ENCODE results near the gene SUPT20H.
"Not testable (repeated sequence)": the region's sequence is repeated elsewhere in the genome, so short reads cannot be mapped to it uniquely, and the experiment has no call there.

SUPT20H gene

DNA sequence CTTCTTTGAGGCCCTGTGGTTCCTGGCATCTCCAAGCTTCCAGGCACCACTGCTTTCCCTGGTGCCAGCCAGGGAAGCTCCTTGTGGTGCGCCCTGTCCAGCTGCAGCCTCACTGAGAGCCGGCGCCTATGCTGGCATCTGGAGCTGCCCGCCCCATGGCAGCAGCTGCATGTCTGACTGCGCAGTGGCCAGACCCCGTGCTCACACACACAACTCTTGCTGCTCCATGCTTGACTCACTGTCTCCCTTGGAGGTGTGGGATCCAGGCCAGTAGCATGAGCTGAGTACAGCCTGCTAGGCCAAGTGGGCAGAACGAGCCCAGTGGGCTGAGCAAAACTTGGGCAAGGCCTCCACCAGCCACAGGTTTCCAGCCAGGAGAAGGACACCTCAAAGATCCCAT, 11.5 kb upstream of the SUPT20H start:
- no peak for DNase-seq (ENCODE audit: insufficient read length, low spot score)
- no peak for FAIRE-seq

DNA sequence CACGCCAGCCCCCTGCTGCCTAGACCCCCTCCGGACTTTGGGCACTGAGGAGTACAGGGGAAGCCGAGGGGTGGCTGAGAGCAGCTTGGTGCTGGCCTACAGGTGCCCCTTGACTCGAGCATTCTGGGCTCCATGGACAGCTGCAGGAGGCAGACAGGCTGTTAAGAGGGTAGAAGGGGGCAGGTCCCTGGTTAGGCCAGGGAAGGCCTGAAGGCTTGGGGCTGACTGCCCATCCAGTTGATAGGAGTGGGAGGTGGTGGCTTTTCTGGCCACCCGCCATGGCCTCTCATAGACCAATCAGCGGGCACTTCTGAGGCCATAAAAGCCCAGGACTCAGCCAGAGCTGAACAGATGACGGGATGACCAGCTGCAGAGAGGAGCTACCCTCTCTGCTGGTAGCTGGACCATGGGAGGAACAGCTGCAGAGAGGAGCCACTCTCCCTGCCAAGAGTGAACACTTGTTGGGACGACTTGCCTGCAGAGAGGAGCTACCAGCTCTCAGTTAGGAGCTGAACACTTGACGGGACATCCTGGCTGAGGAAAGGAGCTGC, 10.7 kb upstream of the SUPT20H start:
- FAIRE-seq = no peak
- no peak for DNase-seq (ENCODE audit: insufficient read length, low spot score)

DNA sequence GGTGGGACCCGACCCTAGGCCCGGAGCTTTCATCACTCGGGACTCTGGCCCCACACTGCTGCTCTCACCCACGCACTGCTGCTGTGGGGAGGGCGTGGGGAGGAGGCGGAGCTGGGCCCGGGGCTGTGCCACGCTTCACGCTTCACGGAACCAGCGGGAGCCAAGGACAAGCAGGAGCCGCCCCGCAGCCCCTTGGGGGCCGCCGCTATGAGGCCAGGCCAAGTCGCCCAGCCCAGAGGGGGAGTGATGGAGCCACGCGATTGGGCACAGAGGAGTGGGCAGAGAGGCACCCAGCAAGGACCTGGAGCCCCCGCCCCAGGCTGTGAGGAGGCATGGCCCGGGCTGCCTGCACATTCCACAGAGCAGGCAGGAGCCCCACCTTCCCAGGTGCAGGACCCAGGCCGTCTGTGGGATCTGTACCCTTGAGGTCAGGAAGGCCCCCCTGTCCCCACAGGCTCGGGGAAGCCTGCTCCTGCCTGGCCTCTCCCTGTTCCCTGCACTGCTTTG, 10.2 kb upstream of the SUPT20H start:
- DNase-seq (ENCODE audit: insufficient read length, low spot score) (no peak), FAIRE-seq (no peak)

- FAIRE-seq = no peak
- DNase-seq (ENCODE audit: insufficient read length, low spot score) = no peak
Observed at GRCh38 chr13:37068962-37069361, 9.5 kb upstream of the SUPT20H start.

DNA sequence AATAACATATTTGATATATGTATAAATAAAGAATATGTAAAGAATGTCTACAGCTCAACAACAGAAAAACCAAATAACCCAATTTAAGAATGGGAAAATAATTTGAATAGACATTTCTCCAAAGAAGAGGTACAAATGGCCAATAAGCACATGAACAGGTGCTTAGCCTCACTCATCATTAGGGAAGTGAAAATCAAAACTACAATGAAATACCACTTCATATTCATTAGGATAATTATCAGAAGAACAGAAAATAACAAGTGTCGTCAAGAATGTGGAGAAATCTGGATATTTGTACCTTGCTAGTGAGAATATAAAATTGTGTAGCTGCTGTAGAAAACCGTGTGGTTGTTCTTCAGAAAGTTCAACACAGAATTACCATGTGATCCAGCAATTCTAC, 8.4 kb upstream of the SUPT20H start:
- FAIRE-seq (no peak), DNase-seq (ENCODE audit: insufficient read length, low spot score) (no peak)

DNA sequence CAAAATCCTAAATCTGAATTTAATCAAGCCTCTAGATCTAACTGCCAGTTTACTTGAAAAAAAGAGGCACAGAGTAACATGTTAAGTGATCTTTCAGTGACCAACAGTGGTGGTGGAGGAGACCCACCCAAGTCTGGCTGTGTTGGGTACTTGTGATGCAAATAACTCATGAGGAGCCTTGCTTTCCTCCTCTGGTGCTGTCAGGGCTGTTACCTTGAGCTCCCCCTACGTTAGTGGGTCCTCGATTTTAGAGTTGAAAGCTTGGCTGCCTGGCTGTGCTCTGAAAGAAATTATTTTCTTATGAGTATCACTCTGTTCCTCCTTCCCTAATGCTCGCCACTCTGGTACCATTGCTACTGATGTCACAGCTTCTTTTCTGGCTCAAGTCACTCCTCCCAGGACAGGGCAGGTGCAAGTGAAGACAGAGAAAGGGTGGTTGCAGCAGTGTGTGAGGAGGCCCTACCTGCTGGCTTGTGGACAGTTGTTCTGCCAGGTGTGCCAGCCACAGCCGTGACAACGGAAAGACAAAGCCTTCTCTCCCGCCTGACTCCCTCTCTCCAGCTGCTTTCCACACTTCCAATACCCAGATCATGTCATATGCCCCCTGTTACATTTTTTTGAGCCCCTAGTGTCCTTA, 6.5 kb upstream of the SUPT20H start:
- no peak for DNase-seq (ENCODE audit: insufficient read length, low spot score)
- FAIRE-seq = no peak

- FAIRE-seq = no peak
Observed at GRCh38 chr13:37059848-37060192, 332 bp upstream of the SUPT20H start.

GRCh38 chr13:37056228-37056627, 3.3 kb downstream of the SUPT20H start:
- DNase-seq (ENCODE audit: insufficient read length, low spot score); FAIRE-seq: not testable (repeated sequence)

More at GRCh38 chr13:37059848-37060192, 332 bp upstream of the SUPT20H start:
- DNase-seq (ENCODE audit: insufficient read length, low spot score) = no peak

DNA sequence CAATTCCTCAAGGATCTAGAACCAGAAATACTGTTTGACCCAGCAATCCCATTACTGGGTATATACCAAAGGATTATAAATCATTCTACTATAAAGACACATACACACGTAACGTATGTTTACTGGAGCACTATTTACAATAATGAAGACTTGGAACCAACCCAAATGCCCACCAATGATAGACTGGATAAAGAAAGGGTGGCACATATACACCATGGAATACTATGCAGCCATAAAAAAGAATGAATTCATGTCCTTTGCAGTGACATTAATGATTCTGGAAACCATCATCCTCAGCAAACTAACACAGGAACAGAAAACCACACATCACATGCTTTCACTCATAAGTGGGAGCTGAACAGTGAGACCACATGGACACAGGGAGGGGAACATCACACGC, 6.4 kb downstream of the SUPT20H start:
- not testable (repeated sequence) for FAIRE-seq; DNase-seq (ENCODE audit: insufficient read length, low spot score)

DNA sequence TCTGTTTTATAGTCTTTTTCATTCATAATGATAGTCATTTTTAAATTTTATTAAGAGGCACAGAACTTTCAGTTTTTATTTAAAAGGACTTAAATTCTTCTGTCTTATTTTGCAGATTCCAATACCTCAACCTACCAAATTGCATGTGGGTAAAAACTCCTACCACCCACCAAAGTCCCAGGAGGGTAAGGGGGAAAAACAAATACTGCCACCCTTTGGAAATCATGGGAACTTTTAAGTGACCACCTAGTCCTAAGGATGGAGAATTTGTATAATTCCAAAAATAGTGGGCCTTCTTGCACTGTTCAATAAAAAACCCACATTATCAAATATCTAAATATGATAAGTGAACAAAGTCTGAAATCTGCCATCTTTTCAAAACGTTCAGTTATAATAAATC, 9.7 kb downstream of the SUPT20H start:
- no peak for DNase-seq (ENCODE audit: insufficient read length, low spot score)
- no peak for FAIRE-seq

DNA sequence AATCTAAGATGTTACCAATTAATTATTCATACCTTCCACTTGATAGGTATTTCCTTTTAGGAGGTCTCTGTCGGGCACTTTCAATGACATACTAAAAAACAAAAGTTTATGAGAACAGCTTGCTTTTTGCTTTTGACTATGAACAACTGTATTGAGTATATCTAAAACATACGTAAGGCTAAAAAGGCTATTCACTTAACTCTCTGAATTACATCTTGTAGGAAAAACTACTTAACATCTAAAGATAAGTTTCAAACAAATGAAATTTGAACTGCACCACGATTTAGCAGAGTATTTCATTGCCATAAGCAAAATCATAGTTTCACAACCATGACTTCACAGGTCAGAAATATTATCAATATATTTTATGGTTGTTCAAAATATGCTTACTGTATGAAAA, 11.6 kb downstream of the SUPT20H start:
- no peak for FAIRE-seq
- no peak for DNase-seq (ENCODE audit: insufficient read length, low spot score)

GRCh38 chr13:37047032-37047431, 12.5 kb downstream of the SUPT20H start:
- FAIRE-seq (no peak), DNase-seq (ENCODE audit: insufficient read length, low spot score) (no peak)

DNA sequence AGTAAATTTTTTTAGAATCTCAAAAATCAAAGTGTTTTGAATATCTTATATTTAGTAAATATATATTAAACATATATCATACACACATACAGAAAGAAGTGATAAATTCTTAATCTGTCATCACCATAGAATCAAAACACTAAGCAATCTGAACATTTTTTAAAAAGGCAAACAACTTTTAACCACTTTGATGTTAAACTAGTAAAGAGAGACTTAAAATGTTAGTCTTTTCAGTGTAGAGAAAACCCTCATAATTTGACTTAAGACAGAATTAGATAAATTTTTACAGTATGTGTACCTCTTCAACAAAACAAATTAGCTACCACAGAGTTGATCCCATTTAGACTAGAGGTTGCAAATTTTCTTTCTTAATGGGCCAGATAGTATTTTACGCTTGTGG, 13.4 kb downstream of the SUPT20H start:
- DNase-seq (ENCODE audit: insufficient read length, low spot score) (no peak), FAIRE-seq (no peak)

GRCh38 chr13:37040789-37041188, 18.7 kb downstream of the SUPT20H start:
- no peak for FAIRE-seq

DNA sequence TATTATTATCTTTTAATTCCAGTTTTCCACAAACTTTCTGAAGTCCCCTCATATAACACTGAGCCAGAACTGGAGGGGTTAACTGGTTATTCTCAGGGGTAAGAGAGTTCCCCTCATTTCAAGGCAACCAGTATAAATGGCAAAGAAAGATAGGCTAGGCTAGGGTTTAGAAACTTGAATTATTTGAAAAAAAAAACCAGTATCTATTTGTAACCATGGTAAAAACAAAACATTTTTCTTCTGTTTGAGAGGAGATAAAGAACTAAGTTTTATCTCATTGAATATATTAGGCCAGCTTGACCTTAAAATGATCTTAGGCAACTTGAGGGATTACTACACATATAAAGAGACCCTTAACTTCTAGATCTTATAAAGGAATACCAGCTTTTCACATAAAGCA, 19.6 kb downstream of the SUPT20H start:
- FAIRE-seq (no peak), DNase-seq (ENCODE audit: insufficient read length, low spot score) (no peak)

More at GRCh38 chr13:37040789-37041188, 18.7 kb downstream of the SUPT20H start:
- no peak for DNase-seq (ENCODE audit: insufficient read length, low spot score)

DNA sequence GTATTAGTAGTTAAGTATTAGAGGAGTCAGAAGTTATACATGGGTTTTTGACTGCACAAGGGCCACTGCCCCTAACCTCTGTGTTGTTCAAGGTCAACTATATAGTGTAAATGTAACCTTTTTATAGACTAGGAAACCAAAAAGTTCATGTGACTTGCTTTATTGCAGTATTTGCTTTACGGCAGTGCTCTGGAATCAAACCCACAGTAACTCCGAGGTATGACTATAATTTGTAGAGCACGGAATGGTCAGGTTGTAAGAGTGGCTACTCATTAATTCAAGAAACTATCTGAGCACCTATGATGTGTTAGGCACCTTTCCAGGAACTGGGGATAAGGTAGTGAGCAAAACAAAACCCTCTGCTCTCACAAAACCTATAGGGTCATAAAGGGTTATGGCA, 22.2 kb downstream of the SUPT20H start:
- no peak for FAIRE-seq
- no peak for DNase-seq (ENCODE audit: insufficient read length, low spot score)

DNA sequence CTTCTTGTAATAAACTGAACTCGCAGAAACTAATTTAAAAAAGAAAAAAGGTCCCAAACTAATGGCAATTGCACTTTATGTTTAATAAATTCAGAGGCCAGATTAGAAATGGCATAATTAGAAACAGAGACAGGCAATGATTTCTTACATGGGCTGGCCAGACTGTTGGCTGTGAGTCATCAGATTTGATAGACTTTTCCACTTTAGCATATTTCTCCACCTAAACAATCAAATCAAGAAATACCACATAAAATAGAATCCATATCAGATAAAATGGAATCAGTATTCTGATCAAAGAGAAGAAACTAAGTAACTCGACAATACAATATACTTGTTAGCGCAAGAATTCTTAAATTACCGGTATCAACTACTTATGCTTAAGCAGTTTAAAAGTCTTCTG, 29.9 kb downstream of the SUPT20H start:
- DNase-seq (ENCODE audit: insufficient read length, low spot score) (no peak), FAIRE-seq (no peak)

GRCh38 chr13:37027639-37028038, 31.8 kb downstream of the SUPT20H start:
- DNase-seq (ENCODE audit: insufficient read length, low spot score) (no peak), FAIRE-seq (no peak)

GRCh38 chr13:37026771-37027170, 32.7 kb downstream of the SUPT20H start:
- DNase-seq (ENCODE audit: insufficient read length, low spot score) (no peak), FAIRE-seq (no peak)

- DNase-seq (ENCODE audit: insufficient read length, low spot score) (no peak), FAIRE-seq (no peak)
Observed at GRCh38 chr13:37023871-37024270, 35.6 kb downstream of the SUPT20H start.

DNA sequence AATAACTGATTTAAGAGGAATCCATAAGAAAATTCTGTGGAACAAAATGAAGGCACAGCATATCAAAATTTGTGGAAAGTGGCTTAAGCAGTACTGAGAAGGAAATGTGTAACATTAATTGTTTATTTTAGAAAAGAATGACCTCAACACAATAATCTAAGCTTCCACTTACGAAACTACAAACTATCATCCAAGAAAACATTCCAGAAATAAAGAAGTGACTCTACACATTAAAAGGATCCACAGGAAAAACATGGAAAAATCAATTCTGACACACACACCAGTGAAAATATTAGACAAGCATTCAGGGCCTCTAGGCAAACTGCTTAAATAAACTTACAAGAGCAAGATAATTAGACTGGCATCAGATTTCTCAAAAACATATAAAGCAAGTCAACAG, 44.9 kb downstream of the SUPT20H start:
- DNase-seq (ENCODE audit: insufficient read length, low spot score) (no peak), FAIRE-seq (no peak)

DNA sequence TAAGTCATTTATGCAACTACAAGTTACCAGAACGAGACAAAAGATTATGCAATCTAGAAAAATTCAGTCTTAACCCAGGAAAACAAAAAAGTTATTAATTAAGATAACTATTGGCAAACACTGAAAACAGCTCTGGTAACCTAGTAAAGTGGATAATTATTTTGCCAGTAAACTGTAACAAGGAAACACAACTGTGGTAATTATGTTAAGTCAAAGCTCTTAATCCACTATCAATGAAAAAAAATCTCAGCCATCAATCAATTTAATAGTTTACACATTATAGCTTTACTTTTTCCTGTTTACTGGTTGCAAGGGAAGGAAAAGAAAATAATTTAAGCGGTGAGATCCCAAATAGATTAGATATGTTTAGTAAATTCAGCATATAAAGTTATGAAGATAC, 47.7 kb downstream of the SUPT20H start:
- no peak for DNase-seq (ENCODE audit: insufficient read length, low spot score)

GRCh38 chr13:37011002-37011401, 48.5 kb downstream of the SUPT20H start:
- FAIRE-seq (no peak), DNase-seq (ENCODE audit: insufficient read length, low spot score) (no peak)

More for the DNA sequence above, 47.7 kb downstream of the SUPT20H start:
- FAIRE-seq = no peak
